HCT116 (cell line): Measurements from ENCODE around the gene INHBE. TPM values are rescaled to one million over a fixed set of nuclear protein-coding genes. Genes with fewer than 3 reads are reported as not detected.

ENCODE experiments used
- ATAC-seq: fragments of 200-7000 bp; cut with Tn5 transposase; 2 replicates; pipeline ENCODE4 v1.9.1; 2020; ENCODE audit warnings: mild to moderate bottlenecking, moderate library complexity
- BruUV-seq: library from RNA; stranded (reverse); fragments of 400-500 nt; replicated peaks from 2 replicates; lab custom pipeline; 2021; lab: Mats Ljungman, UMichigan
- CTCF ChIA-PET: fragments of 300-600 bp; sonication (Branson Sonifier 250); formaldehyde crosslinking; loops from one replicate; lab custom pipeline; 2021; ENCODE audit warnings: antibody characterized with exemption; lab: Charles Lee
- POLR2A ChIA-PET: fragments of 300-600, 350-600 bp; sonication (Branson Sonifier 250); formaldehyde crosslinking; loops from one replicate; lab custom pipeline; 2021; ENCODE audit warnings: antibody characterized with exemption; lab: Charles Lee
- RAD21 ChIA-PET, 2 experiments: fragments of 300-600 bp; sonication (Branson Sonifier 250); formaldehyde crosslinking; loops; one replicate each; lab custom pipeline; 2023; ENCODE audit warnings: low total read pairs in 2 of 2; ENCODE audit not compliant: uncharacterized antibody in 2 of 2, unreplicated experiment in 2 of 2, low non-redundant PET in 1 of 2; lab: Charles Lee
- DNase-seq: peaks from one replicate; pipeline ENCODE4 v3.0.0-alpha.2; 2010; ENCODE audit warnings: low read depth, low spot score
- H2AFZ ChIP-seq: fragments of 200-600 bp; shearing (Covaris generic), sonication (generic); 2 replicates; pipeline ENCODE4 v1.6.1; 2017; ENCODE audit warnings: low read depth, mixed run types, mixed read lengths, antibody characterized with exemption, low read length; ENCODE audit not compliant: poor library complexity, severe bottlenecking
- H3K27ac ChIP-seq: 2 replicates; pipeline ENCODE4 v1.5.1; 2012; ENCODE audit warnings: low read depth, low read length
- H3K27me3 ChIP-seq: fragments of 200-600 bp; sonication (generic); 2 replicates; pipeline ENCODE4 v1.6.1; 2016; ENCODE audit warnings: mixed run types, low read length, mixed read lengths; ENCODE audit not compliant: insufficient read depth
- H3K36me3 ChIP-seq, 2 experiments: fragments of 200-500 bp in 1 of 2; fragments of 200-600 bp in 1 of 2; sonication (Bioruptor generic) in 1 of 2; sonication (generic) in 1 of 2; 2 replicates each; pipeline versions ENCODE4 v1.5.1 to v1.6.1; 2014 to 2016; ENCODE audit warnings: low read length in 2 of 2, inconsistent platforms in 1 of 2, mixed read lengths in 1 of 2, mixed run types in 1 of 2; ENCODE audit not compliant: insufficient read depth in 2 of 2, control insufficient read depth in 1 of 2
- H3K4me1 ChIP-seq, 2 experiments: fragments of 200-600 bp in 1 of 2; sonication (generic) in 1 of 2; 2 replicates each; pipeline versions ENCODE4 v1.5.1 to v1.6.1; 2012 to 2017; ENCODE audit warnings: low read length in 2 of 2, inconsistent platforms in 1 of 2, mild to moderate bottlenecking in 1 of 2, mixed read lengths in 1 of 2, mixed run types in 1 of 2, moderate library complexity in 1 of 2; ENCODE audit not compliant: insufficient read depth in 2 of 2, control insufficient read depth in 1 of 2
- H3K4me2 ChIP-seq: fragments of 200-600 bp; sonication (generic); 2 replicates; pipeline ENCODE4 v1.6.1; 2017; ENCODE audit warnings: mixed run types, low read length, mixed read lengths
- H3K4me3 ChIP-seq, 2 experiments: fragments of 200-600 bp in 1 of 2; sonication (generic) in 1 of 2; replicated peaks in 1 of 2; 2 replicates each; pipeline ENCODE4 v1.5.1; 2011 to 2016; ENCODE audit warnings: low read length in 2 of 2, control low read depth in 1 of 2, low read depth in 1 of 2, mild to moderate bottlenecking in 1 of 2, mixed read lengths in 1 of 2, mixed run types in 1 of 2
- H3K79me2 ChIP-seq: fragments of 200-600 bp; sonication (generic); 2 replicates; pipeline ENCODE4 v1.6.1; 2017; ENCODE audit warnings: mild to moderate bottlenecking, mixed run types, low read length, moderate library complexity, mixed read lengths; ENCODE audit not compliant: insufficient read depth
- H3K9ac ChIP-seq: fragments of 200-600 bp; sonication (generic); 2 replicates; pipeline ENCODE4 v1.6.1; 2016; ENCODE audit warnings: low read length, mixed read lengths
- H3K9me2 ChIP-seq: fragments of 200-600 bp; sonication (generic), shearing (Covaris generic); 2 replicates; pipeline ENCODE4 v1.6.1; 2017; ENCODE audit warnings: mixed run types, mild to moderate bottlenecking, moderate library complexity; ENCODE audit not compliant: insufficient read depth
- H3K9me3 ChIP-seq, 2 experiments: fragments of 200-500 bp in 1 of 2; fragments of 200-600 bp in 1 of 2; sonication (Bioruptor generic) in 1 of 2; sonication (generic) in 1 of 2; 2 replicates each; pipeline ENCODE4 v1.6.1; 2014 to 2017; ENCODE audit warnings: low read length in 2 of 2, mixed read lengths in 2 of 2, inconsistent platforms in 1 of 2, low read depth in 1 of 2, mild to moderate bottlenecking in 1 of 2, mixed run types in 1 of 2, moderate library complexity in 1 of 2; ENCODE audit not compliant: control insufficient read depth in 1 of 2, insufficient read depth in 1 of 2
- H4K20me1 ChIP-seq: fragments of 200-600 bp; sonication (generic), shearing (Covaris generic); 2 replicates; pipeline ENCODE4 v1.6.1; 2017; ENCODE audit warnings: mixed run types, mild to moderate bottlenecking, moderate library complexity; ENCODE audit not compliant: insufficient read depth
- CBX3 ChIP-seq: IDR thresholded peaks from 2 replicates; pipeline ENCODE4 v1.6.1; 2012; ENCODE audit warnings: low read depth
- CEBPB ChIP-seq: IDR thresholded peaks from 2 replicates; pipeline ENCODE4 v1.6.1; 2012; ENCODE audit warnings: low read depth
- EGR1 ChIP-seq: IDR thresholded peaks from 2 replicates; pipeline ENCODE4 v1.6.1; 2012; ENCODE audit warnings: low read depth
- EZH2 ChIP-seq: fragments of 200-600 bp; sonication (generic); IDR thresholded peaks from 2 replicates; pipeline ENCODE4 v1.6.1; 2017; ENCODE audit warnings: antibody characterized with exemption, mixed run types
- EZH2phosphoT487 ChIP-seq: fragments of 200-600 bp; IDR thresholded peaks from 2 replicates; pipeline ENCODE4 v1.6.1; 2018; ENCODE audit warnings: antibody characterized with exemption, borderline replicate concordance
- FOSL1 ChIP-seq: IDR thresholded peaks from 2 replicates; pipeline ENCODE4 v1.6.1; 2012; ENCODE audit warnings: low read depth
- JUND ChIP-seq: IDR thresholded peaks from 2 replicates; pipeline ENCODE4 v1.6.1; 2012
- RAD21 ChIP-seq: IDR thresholded peaks from 2 replicates; pipeline ENCODE4 v1.6.1; 2012; ENCODE audit warnings: low read depth, mild to moderate bottlenecking
- SIN3A ChIP-seq: IDR thresholded peaks from 2 replicates; pipeline ENCODE4 v1.6.1; 2012; ENCODE audit warnings: low read depth
- SP1 ChIP-seq: IDR thresholded peaks from 2 replicates; pipeline ENCODE4 v1.6.1; 2012; ENCODE audit warnings: low read depth
- TCF7L2 ChIP-seq: IDR thresholded peaks from 2 replicates; pipeline ENCODE4 v1.7.0; 2011; ENCODE audit warnings: borderline replicate concordance, inconsistent platforms; ENCODE audit not compliant: insufficient read depth, insufficient read length; ENCODE audit errors: extremely low read depth
- YY1 ChIP-seq: IDR thresholded peaks from 2 replicates; pipeline ENCODE4 v1.6.1; 2011; ENCODE audit warnings: low read length, low read depth, moderate library complexity, mild to moderate bottlenecking; ENCODE audit not compliant: insufficient replicate concordance; ENCODE audit errors: extremely low read depth
- ZFX ChIP-seq: fragments of 450-650 bp; IDR thresholded peaks from 2 replicates; pipeline ENCODE4 v1.6.1; 2017
- ZNF274 ChIP-seq: fragments of 200-500 bp; sonication (Bioruptor generic); IDR thresholded peaks from 2 replicates; pipeline ENCODE4 v1.6.1; 2014; ENCODE audit warnings: mild to moderate bottlenecking, low read depth, low read length, inconsistent platforms
- intact Hi-C: fragments of 100-400 bp; cut with micrococcal nuclease; formaldehyde crosslinking; loops from 2 replicates; pipeline ENCODE4 v1.10.0; 2022
- total RNA-seq: library from RNA; stranded (reverse); gene quantifications from one replicate; pipeline ENCODE4 v1.2.1, GENCODE V29; 2021; ENCODE audit not compliant: unreplicated experiment
- TF ChIP-seq, protein P1 (sequence below): IDR thresholded peaks from 2 replicates; pipeline ENCODE4 v1.6.1; 2011; ENCODE audit warnings: mild to moderate bottlenecking, low read length, moderate library complexity; ENCODE audit not compliant: insufficient replicate concordance; ENCODE audit errors: extremely low read depth

Gene INHBE
- total RNA-seq, 1 experiment from 2014 or later: 0.89 TPM

GRCh38 chr12:57476993-57477709 lies 22.0 kb downstream of the INHBE start:
- Histone ChIP-seq H3K27ac (no peak overlapping the region), H2AFZ (no peak overlapping the region), H3K4me3 (no peak overlapping the region), H3K27me3 (peaks cover 27% of the 10 kb centered on the region), H3K36me3 (no peaks in the 10 kb centered on the region), H3K9me3 (no peaks in the 10 kb centered on the region), H3K4me2 (no peak overlapping the region), H3K79me2 (no peaks in the 10 kb centered on the region), H3K9me2 (no peaks in the 10 kb centered on the region), H3K9ac (no peak overlapping the region), H4K20me1 (no peaks in the 10 kb centered on the region), H3K4me1 (peaks cover 0 to 16% of the 10 kb centered on the region in 2 experiments; a peak in 2 of 4 replicates)
- no peak for TF ChIP-seq ZNF274
- no peak for TF ChIP-seq CEBPB
- TF ChIP-seq EZH2phosphoT487: no peak
- TF ChIP-seq EZH2: no peak
- no peak for DNase-seq
- RAD21 ChIA-PET: no interaction called here
- ATAC-seq: no peak
- BruUV-seq: no TSS peak
- CTCF ChIA-PET: interaction anchor here (1.1 kb wide), 2 partner anchors 18 to 22 kb away, joined by 3 read pairs; partner anchors contain the start of genes GLI1 and INHBE
- POLR2A ChIA-PET: no interaction called here
- intact Hi-C loops: no loop called here

DNA sequence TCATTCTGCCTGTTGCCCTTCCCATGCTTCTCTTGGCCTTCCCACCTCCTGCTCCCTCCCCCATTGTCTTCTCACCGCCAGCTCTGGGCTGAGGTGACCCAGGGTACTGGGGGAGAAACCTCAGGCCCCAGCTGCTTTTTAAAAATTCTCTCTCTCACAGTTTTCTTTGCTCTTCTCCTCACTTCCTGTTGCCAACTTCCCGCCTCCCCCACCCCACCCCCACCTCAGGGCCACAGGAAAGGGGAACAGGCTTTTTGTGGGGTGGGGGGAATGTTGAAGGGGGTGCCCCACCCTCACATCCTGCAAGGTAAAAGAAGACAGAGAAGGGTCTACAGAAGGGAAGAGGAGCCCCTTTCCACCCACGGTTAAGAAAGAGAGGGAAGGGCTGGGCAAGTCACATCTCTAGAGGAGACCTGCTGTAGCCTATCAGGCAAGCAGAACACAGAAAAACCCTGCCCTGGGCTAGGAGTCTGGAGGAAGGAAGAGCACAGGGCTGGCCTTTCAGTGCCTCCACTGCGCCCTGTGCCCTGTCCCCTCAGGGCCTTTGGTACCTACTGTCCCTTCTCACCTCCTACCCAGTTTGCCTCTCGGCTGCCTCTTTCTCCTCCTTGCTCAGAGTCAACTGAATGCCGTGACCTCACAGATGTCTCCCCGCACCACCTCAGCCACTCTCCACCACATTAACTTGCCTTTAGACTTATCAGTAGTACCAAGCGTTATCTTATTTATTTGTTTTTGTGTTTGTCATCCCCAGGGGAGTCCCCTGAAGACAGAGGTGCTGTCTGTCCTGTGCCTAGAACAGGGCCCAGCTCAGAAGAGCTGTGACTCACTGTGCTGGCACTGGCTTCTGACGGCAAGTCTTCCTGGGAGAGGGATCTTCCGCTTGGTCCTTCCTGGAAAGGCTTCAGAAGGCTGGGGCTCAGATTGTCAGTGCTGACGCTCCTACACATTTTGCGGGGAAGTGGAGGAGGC lies 22.9 kb downstream of the INHBE start:
- ChIA-PET CTCF (interaction anchor here (1.1 kb wide), 2 partner anchors 19 to 23 kb away, joined by 3 read pairs; partner anchors contain the start of genes GLI1 and INHBE), POLR2A (no interaction called here), RAD21 (no interaction called here)
- Histone ChIP-seq H4K20me1 (no peaks in the 10 kb centered on the region), H3K36me3 (no peaks in the 10 kb centered on the region), H3K27me3 (peaks cover 19% of the 10 kb centered on the region), H3K27ac (no peak overlapping the region), H3K9me3 (no peaks in the 10 kb centered on the region), H3K4me1 (peaks cover 0 to 16% of the 10 kb centered on the region in 2 experiments; a peak in 2 of 4 replicates), H3K4me3 (no peak overlapping the region), H2AFZ (no peak overlapping the region), H3K9me2 (no peaks in the 10 kb centered on the region), H3K79me2 (no peaks in the 10 kb centered on the region), H3K4me2 (no peak overlapping the region; the same call in 1 of the 2 replicates), H3K9ac (no peak overlapping the region)
- ATAC-seq: no peak
- intact Hi-C loops: no loop called here
- DNase-seq: no peak
- TF ChIP-seq TCF7L2 (no peak), FOSL1 (no peak), ZFX (no peak), CBX3 (no peak), RAD21 (no peak), JUND (no peak), SP1 (no peak), SIN3A (no peak), EGR1 (no peak), YY1 (no peak)
- TF ChIP-seq, protein P1, sequence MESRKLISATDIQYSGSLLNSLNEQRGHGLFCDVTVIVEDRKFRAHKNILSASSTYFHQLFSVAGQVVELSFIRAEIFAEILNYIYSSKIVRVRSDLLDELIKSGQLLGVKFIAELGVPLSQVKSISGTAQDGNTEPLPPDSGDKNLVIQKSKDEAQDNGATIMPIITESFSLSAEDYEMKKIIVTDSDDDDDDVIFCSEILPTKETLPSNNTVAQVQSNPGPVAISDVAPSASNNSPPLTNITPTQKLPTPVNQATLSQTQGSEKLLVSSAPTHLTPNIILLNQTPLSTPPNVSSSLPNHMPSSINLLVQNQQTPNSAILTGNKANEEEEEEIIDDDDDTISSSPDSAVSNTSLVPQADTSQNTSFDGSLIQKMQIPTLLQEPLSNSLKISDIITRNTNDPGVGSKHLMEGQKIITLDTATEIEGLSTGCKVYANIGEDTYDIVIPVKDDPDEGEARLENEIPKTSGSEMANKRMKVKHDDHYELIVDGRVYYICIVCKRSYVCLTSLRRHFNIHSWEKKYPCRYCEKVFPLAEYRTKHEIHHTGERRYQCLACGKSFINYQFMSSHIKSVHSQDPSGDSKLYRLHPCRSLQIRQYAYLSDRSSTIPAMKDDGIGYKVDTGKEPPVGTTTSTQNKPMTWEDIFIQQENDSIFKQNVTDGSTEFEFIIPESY: no peak
- BruUV-seq: no TSS peak
